Panc1 (cell line): ENCODE measurements around the gene CERKL.

Source experiments
- POLR2AphosphoS5 ChIP-seq: IDR thresholded peaks from 2 replicates; pipeline ENCODE4 v1.6.1; 2012; ENCODE audit warnings: mild to moderate bottlenecking, low read depth, low read length, moderate library complexity
- TF ChIP-seq, protein P1 (sequence below): fragments of 450-650 bp; IDR thresholded peaks from 2 replicates; pipeline ENCODE4 v1.5.1; 2017; ENCODE audit warnings: mild to moderate bottlenecking

DNA sequence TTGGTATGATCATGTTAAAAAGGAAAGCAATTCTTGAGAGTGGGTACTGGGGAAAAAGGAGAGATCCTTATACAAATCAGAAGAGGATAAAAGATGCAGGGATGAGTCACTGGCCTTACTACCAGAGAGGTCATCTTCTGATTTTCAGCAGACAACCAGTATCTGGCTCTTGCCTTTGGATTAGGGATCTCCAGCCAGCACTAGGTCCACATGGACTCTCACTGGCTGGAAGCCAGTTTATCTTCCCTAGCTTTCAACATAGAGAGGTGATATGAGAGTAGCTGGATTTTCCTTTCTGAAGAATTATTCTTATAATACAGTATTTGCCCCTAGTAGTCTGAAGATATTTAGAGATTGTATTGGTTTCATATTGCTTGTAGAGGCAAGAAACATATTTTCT lies 30.2 kb downstream of the CERKL start:
- TF ChIP-seq, protein P1, sequence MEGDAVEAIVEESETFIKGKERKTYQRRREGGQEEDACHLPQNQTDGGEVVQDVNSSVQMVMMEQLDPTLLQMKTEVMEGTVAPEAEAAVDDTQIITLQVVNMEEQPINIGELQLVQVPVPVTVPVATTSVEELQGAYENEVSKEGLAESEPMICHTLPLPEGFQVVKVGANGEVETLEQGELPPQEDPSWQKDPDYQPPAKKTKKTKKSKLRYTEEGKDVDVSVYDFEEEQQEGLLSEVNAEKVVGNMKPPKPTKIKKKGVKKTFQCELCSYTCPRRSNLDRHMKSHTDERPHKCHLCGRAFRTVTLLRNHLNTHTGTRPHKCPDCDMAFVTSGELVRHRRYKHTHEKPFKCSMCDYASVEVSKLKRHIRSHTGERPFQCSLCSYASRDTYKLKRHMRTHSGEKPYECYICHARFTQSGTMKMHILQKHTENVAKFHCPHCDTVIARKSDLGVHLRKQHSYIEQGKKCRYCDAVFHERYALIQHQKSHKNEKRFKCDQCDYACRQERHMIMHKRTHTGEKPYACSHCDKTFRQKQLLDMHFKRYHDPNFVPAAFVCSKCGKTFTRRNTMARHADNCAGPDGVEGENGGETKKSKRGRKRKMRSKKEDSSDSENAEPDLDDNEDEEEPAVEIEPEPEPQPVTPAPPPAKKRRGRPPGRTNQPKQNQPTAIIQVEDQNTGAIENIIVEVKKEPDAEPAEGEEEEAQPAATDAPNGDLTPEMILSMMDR: no peak
- no peak for TF ChIP-seq POLR2AphosphoS5
